ENCODE data around the gene SPTBN2.

The SPTBN2 gene

GRCh38 chr11:66708094-66708493, 20.9 kb downstream of the SPTBN2 start:
- TF ChIP-seq SIN3A (IDR thresholded peaks at IDR 0.05; ENCODE audit: borderline replicate concordance, insufficient read depth, low read length) (no peak), POLR2AphosphoS5 (IDR thresholded peaks at IDR 0.05; ENCODE audit: low read depth, low read length) (no peak), TAF1 (IDR thresholded peaks at IDR 0.05; ENCODE audit: borderline replicate concordance, insufficient read depth, low read length) (no peak), REST (IDR thresholded peaks at IDR 0.05; ENCODE audit: insufficient read depth in 1 of 2, low read depth in 2 of 2, low read length in 2 of 2) (no peak), FOXP2 (optimal IDR thresholded peaks at IDR 0.05; ENCODE audit: borderline replicate concordance, extremely low read depth, extremely low read length, insufficient read depth) (no peak)

- TF ChIP-seq TAF1 (IDR thresholded peaks at IDR 0.05; ENCODE audit: borderline replicate concordance, insufficient read depth, low read length) (no peak), FOXP2 (optimal IDR thresholded peaks at IDR 0.05; ENCODE audit: borderline replicate concordance, extremely low read depth, extremely low read length, insufficient read depth) (no peak), POLR2AphosphoS5 (IDR thresholded peaks at IDR 0.05; ENCODE audit: low read depth, low read length) (no peak), SIN3A (IDR thresholded peaks at IDR 0.05; ENCODE audit: borderline replicate concordance, insufficient read depth, low read length) (no peak), REST (IDR thresholded peaks at IDR 0.05; ENCODE audit: insufficient read depth in 1 of 2, low read depth in 2 of 2, low read length in 2 of 2) (no peak)
Measured at GRCh38 chr11:66707486-66707885, 21.5 kb downstream of the SPTBN2 start.

GRCh38 chr11:66706989-66707388, 22.0 kb downstream of the SPTBN2 start:
- TF ChIP-seq POLR2AphosphoS5 (IDR thresholded peaks at IDR 0.05; ENCODE audit: low read depth, low read length) (no peak), REST (IDR thresholded peaks at IDR 0.05; ENCODE audit: insufficient read depth in 1 of 2, low read depth in 2 of 2, low read length in 2 of 2) (no peak), FOXP2 (optimal IDR thresholded peaks at IDR 0.05; ENCODE audit: borderline replicate concordance, extremely low read depth, extremely low read length, insufficient read depth) (no peak), TAF1 (IDR thresholded peaks at IDR 0.05; ENCODE audit: borderline replicate concordance, insufficient read depth, low read length) (no peak), SIN3A (IDR thresholded peaks at IDR 0.05; ENCODE audit: borderline replicate concordance, insufficient read depth, low read length) (no peak)

GRCh38 chr11:66705587-66706335, 23.3 kb downstream of the SPTBN2 start:
- TF ChIP-seq POLR2AphosphoS5 (IDR thresholded peaks at IDR 0.05; ENCODE audit: low read depth, low read length) (no peak), SIN3A (IDR thresholded peaks at IDR 0.05; ENCODE audit: borderline replicate concordance, insufficient read depth, low read length) (no peak), TAF1 (IDR thresholded peaks at IDR 0.05; ENCODE audit: borderline replicate concordance, insufficient read depth, low read length) (no peak), REST (IDR thresholded peaks at IDR 0.05; ENCODE audit: insufficient read depth in 1 of 2, low read depth in 2 of 2, low read length in 2 of 2) (no peak), FOXP2 (optimal IDR thresholded peaks at IDR 0.05; ENCODE audit: borderline replicate concordance, extremely low read depth, extremely low read length, insufficient read depth) (no peak)
